GM12873 (cell line): ENCODE measurements around the gene FAHD2A.

Experiments
- CTCF ChIP-seq: IDR thresholded peaks from 2 replicates; pipeline ENCODE4 v1.5.1; 2012; ENCODE audit warnings: low read depth, mild to moderate bottlenecking, moderate library complexity, low read length, control low read depth; ENCODE audit not compliant: insufficient read depth; ENCODE audit errors: missing control alignments

The FAHD2A gene

GRCh38 chr2:95357717-95358280 lies 44.7 kb upstream of the FAHD2A start:
- TF ChIP-seq CTCF, result no peak

DNA sequence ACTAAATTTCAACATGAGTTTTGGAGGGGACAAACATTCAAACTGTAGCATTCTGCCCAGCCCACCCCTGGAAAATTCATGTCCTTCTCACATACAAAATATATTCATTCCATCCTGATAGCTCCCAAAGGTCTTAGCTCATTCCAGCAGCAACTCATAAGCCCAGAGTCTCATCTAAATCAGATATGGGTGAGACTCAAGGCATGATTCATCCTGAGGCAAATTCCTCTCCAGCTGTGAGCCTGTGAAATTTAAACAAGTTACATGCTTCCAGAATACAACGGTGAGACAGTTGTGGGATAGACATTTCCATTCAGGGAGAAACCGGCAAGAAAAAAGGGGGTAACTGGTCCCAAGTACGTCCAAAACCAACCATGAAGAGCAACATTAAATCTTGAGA lies 43.5 kb upstream of the FAHD2A start:
- TF ChIP-seq CTCF, result no peak

GRCh38 chr2:95359501-95359930 lies 43.0 kb upstream of the FAHD2A start:
- TF ChIP-seq CTCF, result no peak

DNA sequence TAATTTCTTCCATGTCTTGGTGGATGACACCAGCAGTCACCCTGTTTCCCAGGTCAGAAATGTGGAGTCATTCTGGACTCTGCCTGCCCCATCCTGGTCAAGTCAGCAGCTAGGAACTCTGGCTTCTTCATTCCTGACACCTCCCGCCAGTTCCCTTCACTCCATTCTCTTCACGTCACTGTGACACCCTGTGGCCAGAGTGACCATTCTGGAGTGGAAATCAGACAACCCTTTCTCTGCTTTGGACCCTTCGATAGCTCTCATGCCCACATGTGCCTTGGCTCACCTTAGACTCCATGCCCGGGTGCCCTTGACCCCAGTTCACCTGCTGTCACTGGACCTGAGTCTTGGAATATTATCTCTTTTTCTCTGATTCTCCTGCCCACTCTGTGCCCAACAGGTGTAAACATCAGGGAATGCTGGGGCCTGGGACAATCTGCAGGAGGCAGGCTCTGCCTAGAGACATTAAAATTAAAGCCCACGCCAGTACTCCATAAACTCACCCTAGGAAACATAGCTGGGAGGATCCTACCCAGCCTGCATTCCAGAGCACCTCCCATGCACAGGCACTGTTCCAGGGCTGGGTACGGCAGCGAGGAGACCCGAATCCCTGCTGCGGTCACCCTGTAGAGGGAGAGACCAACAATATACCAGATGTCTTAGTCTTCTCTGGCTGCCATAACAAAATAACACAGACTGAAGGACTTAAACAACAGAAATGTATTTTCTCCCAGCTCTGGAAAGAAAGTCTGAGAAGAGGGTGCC lies 41.1 kb upstream of the FAHD2A start:
- TF ChIP-seq CTCF, result no peak

GRCh38 chr2:95362486-95362885 lies 40.0 kb upstream of the FAHD2A start:
- TF ChIP-seq CTCF, result no peak

GRCh38 chr2:95366514-95366913 lies 36.0 kb upstream of the FAHD2A start:
- no peak for TF ChIP-seq CTCF

DNA sequence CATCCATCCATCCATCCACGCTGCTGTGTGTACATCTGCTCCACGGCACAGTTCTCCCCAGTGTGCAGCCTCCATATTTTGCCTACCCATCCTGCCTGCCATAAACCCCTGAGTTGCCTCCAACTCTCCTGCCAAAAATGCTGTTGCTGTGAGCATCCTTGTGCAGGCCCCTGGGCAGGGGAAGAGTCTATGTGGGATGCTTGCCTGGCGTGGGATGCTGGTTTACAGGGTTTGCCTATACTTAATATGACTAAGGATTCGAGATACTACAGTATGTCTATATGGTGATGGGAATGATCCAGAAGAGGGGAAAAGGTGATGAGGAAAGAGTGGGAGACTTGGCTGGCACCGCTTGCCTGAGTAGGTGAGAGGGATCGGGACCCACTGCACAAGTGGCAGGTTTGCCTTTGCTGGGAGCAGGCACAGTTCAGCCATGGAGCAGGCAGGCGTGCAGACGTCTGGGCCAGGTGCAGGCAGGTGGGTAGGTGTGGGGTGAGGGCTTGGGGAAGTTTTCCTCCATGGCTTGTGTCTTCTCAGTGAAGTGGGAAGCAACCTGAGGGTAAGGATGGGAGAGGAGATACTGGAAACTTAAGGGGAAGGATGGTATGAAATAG lies 30.2 kb upstream of the FAHD2A start:
- no peak for TF ChIP-seq CTCF
